Neuronal stem cell (in vitro differentiated cells): ENCODE data around the gene PRM2.

ENCODE experiments used
- DNase-seq: peaks from one replicate; pipeline ENCODE4 v3.0.0-alpha.2; 2013; ENCODE audit warnings: low spot score
- H2AFZ ChIP-seq: one replicate; pipeline ENCODE4 v1.6.1; 2013; ENCODE audit warnings: mild to moderate bottlenecking, low read length, inconsistent platforms
- H2AK5ac ChIP-seq: 2 replicates; pipeline ENCODE4 v1.6.1; 2013; ENCODE audit warnings: low read depth, mild to moderate bottlenecking, inconsistent platforms, low read length, moderate library complexity, mixed read lengths
- H2BK120ac ChIP-seq: 2 replicates; pipeline ENCODE4 v1.6.1; 2013; ENCODE audit warnings: low read depth, mild to moderate bottlenecking, inconsistent platforms, low read length, moderate library complexity, mixed read lengths
- H2BK12ac ChIP-seq: one replicate; pipeline ENCODE4 v1.6.1; 2013; ENCODE audit warnings: low read length, inconsistent platforms
- H2BK15ac ChIP-seq: 2 replicates; pipeline ENCODE4 v1.6.1; 2013; ENCODE audit warnings: mild to moderate bottlenecking, low read length, inconsistent platforms, mixed read lengths
- H2BK5ac ChIP-seq: one replicate; pipeline ENCODE4 v1.6.1; 2013; ENCODE audit warnings: inconsistent platforms, mild to moderate bottlenecking, low read length, moderate library complexity
- H3K14ac ChIP-seq: one replicate; pipeline ENCODE4 v1.6.1; 2013; ENCODE audit warnings: low read length, inconsistent platforms
- H3K18ac ChIP-seq: 2 replicates; pipeline ENCODE4 v1.6.1; 2013; ENCODE audit warnings: low read length, inconsistent platforms
- H3K23ac ChIP-seq: 2 replicates; pipeline ENCODE4 v1.6.1; 2013; ENCODE audit warnings: low read depth, mild to moderate bottlenecking, mixed read lengths, low read length, inconsistent platforms; ENCODE audit not compliant: poor library complexity
- H3K27ac ChIP-seq: replicated peaks from 3 replicates; pipeline ENCODE4 v1.5.1; 2013; ENCODE audit warnings: low read length, inconsistent platforms
- H3K27me3 ChIP-seq, 3 experiments: 2 replicates each; pipeline ENCODE4 v1.6.1; 2013; ENCODE audit warnings: low read length in 3 of 3, mild to moderate bottlenecking in 2 of 3, inconsistent platforms in 1 of 3, low read depth in 1 of 3, mixed read lengths in 1 of 3, moderate library complexity in 1 of 3; ENCODE audit not compliant: control insufficient read depth in 3 of 3, insufficient read depth in 3 of 3
- H3K36me3 ChIP-seq, 2 donors: replicated peaks in 1 of 2; 2 replicates each; pipeline ENCODE4 v1.6.1; 2013; ENCODE audit warnings: low read length in 2 of 2; ENCODE audit not compliant: control insufficient read depth in 2 of 2, insufficient read depth in 2 of 2
- H3K4ac ChIP-seq: 2 replicates; pipeline ENCODE4 v1.6.1; 2013; ENCODE audit warnings: inconsistent platforms, mild to moderate bottlenecking, low read length, moderate library complexity
- H3K4me1 ChIP-seq, 2 donors: 1 replicate in 1 of 2; 2 replicates in 1 of 2; pipeline ENCODE4 v1.6.1; 2013; ENCODE audit warnings: low read length in 2 of 2, low read depth in 1 of 2; ENCODE audit not compliant: control insufficient read depth in 2 of 2, insufficient read depth in 1 of 2
- H3K4me2 ChIP-seq: one replicate; pipeline ENCODE4 v1.6.1; 2013; ENCODE audit warnings: mild to moderate bottlenecking, low read length, inconsistent platforms; ENCODE audit not compliant: insufficient read depth, poor library complexity, severe bottlenecking
- H3K4me3 ChIP-seq, 2 donors: 2 replicates each; pipeline ENCODE4 v1.5.1; 2013; ENCODE audit warnings: low read length in 2 of 2, mild to moderate bottlenecking in 2 of 2, inconsistent platforms in 1 of 2, moderate library complexity in 1 of 2
- H3K79me1 ChIP-seq: one replicate; pipeline ENCODE4 v1.6.1; 2013; ENCODE audit warnings: low read depth, mild to moderate bottlenecking, inconsistent platforms, low read length, moderate library complexity
- H3K9ac ChIP-seq: one replicate; pipeline ENCODE4 v1.6.1; 2013; ENCODE audit warnings: mild to moderate bottlenecking, low read depth, low read length, inconsistent platforms; ENCODE audit not compliant: poor library complexity
- H3K9me3 ChIP-seq, 2 donors: replicated peaks in 1 of 2; 2 replicates each; pipeline versions ENCODE3 to v1.6.1; 2013; ENCODE audit warnings: low read length in 2 of 2, mild to moderate bottlenecking in 2 of 2, inconsistent platforms in 1 of 2, low read depth in 1 of 2, mixed read lengths in 1 of 2, moderate library complexity in 1 of 2; ENCODE audit not compliant: control insufficient read depth in 2 of 2, insufficient read depth in 1 of 2
- H4K8ac ChIP-seq: one replicate; pipeline ENCODE4 v1.6.1; 2013; ENCODE audit warnings: low read depth, mild to moderate bottlenecking, inconsistent platforms, low read length, moderate library complexity
- H4K91ac ChIP-seq: one replicate; pipeline ENCODE4 v1.6.1; 2013; ENCODE audit warnings: low read length, low read depth, mild to moderate bottlenecking, inconsistent platforms; ENCODE audit not compliant: poor library complexity
- WGBS, 2 donors: extraction: QIAGEN DNeasy Blood & Tissue Kit; methylation state at CpG; one replicate each; pipeline ENCODE4 v1.1.7; 2013; ENCODE audit warnings: missing lambda C conversion rate in 2 of 2, mixed read lengths in 1 of 2; ENCODE audit not compliant: insufficient read length in 2 of 2, insufficient replicate concordance in 1 of 2; ENCODE audit errors: extremely low coverage in 2 of 2; 5-methylcytosine and 5-hydroxymethylcytosine counted together

Gene PRM2

GRCh38 chr16:11265124-11265523, 11.2 kb downstream of the PRM2 start:
- no peak overlapping the region for H4K8ac ChIP-seq
- no peak overlapping the region for H3K27ac ChIP-seq
- H3K9ac ChIP-seq: no peak overlapping the region
- H3K9me3 ChIP-seq: no peaks in the 10 kb centered on the region
- H3K4me3 ChIP-seq: no peak overlapping the region
- H2BK5ac ChIP-seq: no peak overlapping the region
- H2BK120ac ChIP-seq: no peak overlapping the region
- WGBS, 2 donors: no CpG with 5 or more reads among the region's 7 CpGs
- no peak overlapping the region for H4K91ac ChIP-seq
- no peak for DNase-seq
- no peak overlapping the region for H3K23ac ChIP-seq
- H3K4me1 ChIP-seq: peaks cover 0 to 2% of the 10 kb centered on the region in 2 donors
- H2AK5ac ChIP-seq: no peak overlapping the region
- no peak overlapping the region for H3K4me2 ChIP-seq
- no peak overlapping the region for H3K14ac ChIP-seq
- H3K36me3 ChIP-seq: no peaks in the 10 kb centered on the region
- H3K27me3 ChIP-seq: no peaks in the 10 kb centered on the region
- H2BK15ac ChIP-seq: no peak overlapping the region
- H2AFZ ChIP-seq: no peak overlapping the region
- no peak overlapping the region for H3K4ac ChIP-seq
- no peak overlapping the region for H2BK12ac ChIP-seq
- H3K18ac ChIP-seq: no peak overlapping the region
- no peaks in the 10 kb centered on the region for H3K79me1 ChIP-seq

GRCh38 chr16:11264155-11264832, 12.0 kb downstream of the PRM2 start:
- Histone ChIP-seq H3K9me3 (no peaks in the 10 kb centered on the region), H3K14ac (no peak overlapping the region), H3K79me1 (no peaks in the 10 kb centered on the region), H3K9ac (no peak overlapping the region), H2BK12ac (no peak overlapping the region), H3K27me3 (no peaks in the 10 kb centered on the region), H3K4me1 (peaks cover 0 to 2% of the 10 kb centered on the region in 2 donors), H3K27ac (no peak overlapping the region), H3K36me3 (no peaks in the 10 kb centered on the region), H2BK120ac (no peak overlapping the region), H3K4me3 (no peak overlapping the region), H4K91ac (no peak overlapping the region), H3K4ac (no peak overlapping the region), H3K18ac (no peak overlapping the region), H2BK15ac (no peak overlapping the region), H3K4me2 (no peak overlapping the region), H2AK5ac (no peak overlapping the region), H2BK5ac (no peak overlapping the region), H4K8ac (no peak overlapping the region), H3K23ac (no peak overlapping the region), H2AFZ (no peak overlapping the region)
- no CpG with 5 or more reads among the region's 9 CpGs for WGBS, 2 donors
- DNase-seq: no peak

DNA sequence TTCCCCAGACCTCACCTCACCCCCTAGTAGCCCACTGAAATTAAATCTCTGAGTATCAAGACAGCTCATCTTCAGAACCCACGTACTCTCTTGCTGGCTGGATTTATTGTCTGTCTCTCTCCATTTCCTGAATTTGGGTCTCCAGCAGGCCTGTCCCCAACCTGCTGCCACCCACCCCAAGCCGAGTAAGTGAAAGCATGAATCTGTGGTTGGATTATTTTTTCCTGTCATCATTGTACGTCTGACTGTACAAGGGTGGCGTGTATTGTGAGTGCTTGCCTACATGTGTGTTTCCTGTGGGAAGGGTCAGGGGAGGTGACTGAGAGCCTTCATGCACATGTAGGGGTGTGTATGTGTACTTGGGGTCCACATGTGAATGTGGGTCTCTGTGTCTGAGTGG, 12.5 kb downstream of the PRM2 start:
- Histone ChIP-seq H3K14ac (no peak overlapping the region), H3K4ac (no peak overlapping the region), H3K9me3 (no peaks in the 10 kb centered on the region), H2BK12ac (no peak overlapping the region), H2BK120ac (no peak overlapping the region), H2AK5ac (no peak overlapping the region), H3K79me1 (no peaks in the 10 kb centered on the region), H2AFZ (no peak overlapping the region), H3K27me3 (no peaks in the 10 kb centered on the region), H3K4me1 (peaks cover 0 to 2% of the 10 kb centered on the region in 2 donors), H3K18ac (no peak overlapping the region), H2BK15ac (no peak overlapping the region), H3K27ac (no peak overlapping the region), H2BK5ac (no peak overlapping the region), H3K4me3 (no peak overlapping the region), H3K4me2 (no peak overlapping the region), H4K8ac (no peak overlapping the region), H3K23ac (no peak overlapping the region), H3K9ac (no peak overlapping the region), H3K36me3 (no peaks in the 10 kb centered on the region), H4K91ac (no peak overlapping the region)
- DNase-seq: no peak
- WGBS, 2 donors: no CpG with 5 or more reads among the region's 4 CpGs

DNA sequence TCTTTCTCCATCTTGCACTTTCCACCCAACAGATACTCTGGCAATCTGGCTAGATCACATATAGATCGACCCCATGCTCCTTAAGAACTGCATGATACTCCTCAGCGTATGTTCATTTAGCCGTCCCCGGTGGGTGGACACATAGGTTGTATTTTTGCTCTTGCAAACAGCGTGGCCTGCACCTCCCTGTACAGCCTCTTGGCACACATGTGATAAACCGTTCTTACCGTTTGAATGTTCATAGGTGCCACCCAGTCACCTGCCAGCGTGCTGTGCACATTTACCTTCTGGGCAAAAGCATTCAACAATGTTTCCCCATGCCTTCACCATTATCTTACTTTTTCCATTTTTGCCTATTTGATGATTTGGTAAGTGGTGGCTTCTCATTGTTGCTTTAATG, 13.4 kb downstream of the PRM2 start:
- Histone ChIP-seq H3K14ac (no peak overlapping the region), H3K9ac (no peak overlapping the region), H3K4me2 (no peak overlapping the region), H3K4ac (no peak overlapping the region), H2AFZ (no peak overlapping the region), H3K27me3 (no peaks in the 10 kb centered on the region), H3K23ac (no peak overlapping the region), H2BK5ac (no peak overlapping the region), H3K4me1 (peaks cover 0 to 2% of the 10 kb centered on the region in 2 donors), H2BK12ac (no peak overlapping the region), H3K27ac (no peak overlapping the region), H3K36me3 (no peaks in the 10 kb centered on the region), H2BK120ac (no peak overlapping the region), H3K18ac (no peak overlapping the region), H3K9me3 (no peaks in the 10 kb centered on the region), H4K91ac (no peak overlapping the region), H3K4me3 (no peak overlapping the region), H2BK15ac (no peak overlapping the region), H4K8ac (no peak overlapping the region), H2AK5ac (no peak overlapping the region), H3K79me1 (no peaks in the 10 kb centered on the region)
- DNase-seq: no peak
- WGBS, 2 donors: no CpG with 5 or more reads among the region's 8 CpGs
